Heart left ventricle (tissue), 16 donors: Measurements from ENCODE around the gene ETS2. TPM values are rescaled to one million over a fixed set of nuclear protein-coding genes. Genes with fewer than 3 reads are reported as not detected.

Experiments
- ATAC-seq, 4 donors: fragments of 200-7000 bp; cut with Tn5 transposase; one replicate each; pipeline ENCODE4 v1.9.1; 2020 to 2022; ENCODE audit warnings: moderate library complexity in 4 of 4, mild to moderate bottlenecking in 3 of 4, moderate number of reproducible peaks in 1 of 4
- DNase-seq, 5 donors: peaks; one replicate each; pipeline ENCODE4 v3.0.0-alpha.2; 2020
- H3K27ac ChIP-seq, 12 donors: fragments of 200-600 bp; sonication (generic) in 4 of 12; one replicate each; pipeline versions ENCODE4 v1.5.0 to v1.8.0; 2016 to 2022; ENCODE audit warnings: mild to moderate bottlenecking in 2 of 12
- H3K27me3 ChIP-seq, 9 donors: fragments of 200-600 bp; sonication (generic) in 2 of 9; one replicate each; pipeline versions ENCODE4 v1.5.1 to v1.8.0; 2016 to 2022; ENCODE audit warnings: mild to moderate bottlenecking in 3 of 9
- H3K36me3 ChIP-seq, 9 donors: fragments of 200-600 bp; sonication (generic) in 2 of 9; one replicate each; pipeline versions ENCODE4 v1.5.0 to v1.8.0; 2018 to 2022; ENCODE audit warnings: mild to moderate bottlenecking in 2 of 9
- H3K4me1 ChIP-seq, 12 donors: fragments of 200-600 bp; sonication (generic) in 4 of 12; one replicate each; pipeline versions ENCODE4 v1.5.0 to v1.8.0; 2016 to 2022; ENCODE audit warnings: mild to moderate bottlenecking in 3 of 12
- H3K4me3 ChIP-seq, 12 donors: fragments of 200-600 bp; sonication (generic) in 4 of 12; one replicate each; pipeline versions ENCODE4 v1.5.0 to v1.8.0; 2017 to 2022; ENCODE audit warnings: mild to moderate bottlenecking in 9 of 12, moderate library complexity in 4 of 12
- H3K9me3 ChIP-seq, 12 donors: fragments of 200-600 bp; sonication (generic) in 4 of 12; one replicate each; pipeline versions ENCODE4 v1.5.0 to v1.8.0; 2016 to 2022; ENCODE audit warnings: mild to moderate bottlenecking in 1 of 12
- POLR2A ChIP-seq, 2 donors: fragments of 450-650 bp; IDR thresholded peaks; one replicate each; pipeline ENCODE4 v1.6.1; 2017; ENCODE audit warnings: antibody characterized with exemption in 2 of 2, mild to moderate bottlenecking in 2 of 2, moderate library complexity in 2 of 2
- WGBS, 4 donors: extraction: QIAGEN DNeasy Blood & Tissue Kit in 2 of 4; methylation state at CpG; one replicate each; pipeline versions ENCODE4 v1.1.5 to v1.1.7; 2013 to 2018; 5-methylcytosine and 5-hydroxymethylcytosine counted together
- intact Hi-C, 10 donors: fragments of 100-400 bp; cut with DNase I; formaldehyde crosslinking; loops; one replicate each; pipeline versions ENCODE4 v1.11.1 to v1.14.2; 2022
- polyA plus RNA-seq, 2 donors: library from polyadenylated mRNA; stranded (reverse); fragments of 200-250 nt; gene quantifications; one replicate each; pipeline ENCODE4 v1.2.3, GENCODE V29; 2013
- total RNA-seq, 9 donors: library from RNA; depleted of rRNA in 2 of 9; stranded (reverse); fragments of >200 nt in 2 of 9; fragmentation: NEBNext Ultra II Directional in 3 of 9; extraction: Animal tissue kit (Norgen Biotek cat#: 25700) in 3 of 9; gene quantifications; one replicate each; pipeline versions ENCODE4 v1.1.0 to v1.2.4, GENCODE V29; 2016 to 2023
- TF ChIP-seq, protein P1 (sequence below), 12 donors: fragments of 200-600 bp; sonication (generic) in 4 of 12; IDR thresholded peaks; one replicate each; pipeline versions ENCODE4 v1.5.0 to v1.8.0; 2018 to 2022; ENCODE audit warnings: antibody characterized with exemption in 12 of 12, mild to moderate bottlenecking in 5 of 12
- donor health status: ischemic (EF 13 %, LVEDD 7.1; RV severe dilation, severe dysfunction).
- donor health status: healthy with polysubstance abuse.
- donor health status: DM: no; HTN: yes; CAD: no.
- donor health status: DM: no; HTN: no; CAD: no.
- donor health status: ischemic (EF 25% LVEDD 6.9; RV normal size, moderate dysfunction).
- donor health status: ischemic (EF 25% LVEDD 5.7; RV mildly dilated, moderate dysfunction).
- donor health status: healthy.
- donor health status: DM: yes; HTN: yes; CAD: no.
- donor health status: ischemic (EF 35%, LVEDD 5.7; RV mildly dilated, moderate dysfunction).
- donor health status: nonischemic (EF 11% LVEDD 7.7; RV severe dilation, severe dysfunction).
- donor health status: DM: yes; HTN: yes; CAD: no.
- donor health status: PGD.
- donor health status: ischemic (EF 29% LVEDD 5.4; RV normal size, mild dysfunction).
- donor health status: nonischemic (EF 23%, LVEDD 6.1; RV moderate dilation, normal function).

Gene ETS2
- total and polyA plus RNA-seq, 11 donors: 19.0 to 92.7 (median 41.0) TPM

DNA sequence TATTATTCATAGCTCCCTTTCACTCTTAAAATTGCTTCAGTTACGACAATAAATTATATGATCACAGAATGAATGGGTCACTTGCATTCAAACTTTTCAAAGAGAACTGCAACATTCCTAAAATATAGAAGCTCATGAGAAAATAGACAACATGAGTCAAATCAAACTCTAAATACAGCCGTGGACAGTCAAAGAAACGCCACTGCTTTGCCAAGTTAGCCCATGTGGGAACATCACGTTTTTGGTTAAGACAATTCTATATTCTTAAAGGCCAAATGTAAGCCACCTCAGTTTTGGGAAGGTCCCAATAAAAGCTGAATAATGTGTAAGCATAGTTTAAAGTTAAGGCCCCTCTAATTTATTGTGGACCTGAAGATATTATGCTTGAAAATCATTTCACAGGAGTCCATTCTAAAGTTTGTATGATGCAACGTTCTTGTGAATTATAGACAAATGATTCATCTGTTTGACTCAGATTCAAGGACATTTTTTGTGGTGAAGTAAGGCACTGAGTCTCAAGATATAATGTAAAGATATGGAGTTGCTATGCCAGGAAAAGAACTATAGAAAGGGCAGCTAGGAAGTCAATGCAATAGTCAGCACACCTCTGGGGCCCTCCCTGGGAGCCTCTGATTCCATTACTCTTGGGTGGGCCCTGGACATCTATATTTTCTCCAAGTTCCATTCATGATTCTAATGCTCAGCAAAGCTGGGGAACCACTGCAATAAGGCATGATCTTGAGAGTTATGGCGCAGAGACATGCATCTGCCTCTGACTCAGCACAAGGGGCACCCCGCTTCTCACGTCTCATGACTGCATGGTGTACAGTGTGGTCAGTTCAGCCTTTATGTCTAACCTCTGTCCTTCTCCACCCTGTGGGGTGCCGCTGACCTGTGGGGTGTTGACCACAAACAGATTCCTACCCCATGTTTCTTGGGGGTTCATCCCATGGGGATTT lies 33.9 kb downstream of the ETS2 start:
- TF ChIP-seq, protein P1, sequence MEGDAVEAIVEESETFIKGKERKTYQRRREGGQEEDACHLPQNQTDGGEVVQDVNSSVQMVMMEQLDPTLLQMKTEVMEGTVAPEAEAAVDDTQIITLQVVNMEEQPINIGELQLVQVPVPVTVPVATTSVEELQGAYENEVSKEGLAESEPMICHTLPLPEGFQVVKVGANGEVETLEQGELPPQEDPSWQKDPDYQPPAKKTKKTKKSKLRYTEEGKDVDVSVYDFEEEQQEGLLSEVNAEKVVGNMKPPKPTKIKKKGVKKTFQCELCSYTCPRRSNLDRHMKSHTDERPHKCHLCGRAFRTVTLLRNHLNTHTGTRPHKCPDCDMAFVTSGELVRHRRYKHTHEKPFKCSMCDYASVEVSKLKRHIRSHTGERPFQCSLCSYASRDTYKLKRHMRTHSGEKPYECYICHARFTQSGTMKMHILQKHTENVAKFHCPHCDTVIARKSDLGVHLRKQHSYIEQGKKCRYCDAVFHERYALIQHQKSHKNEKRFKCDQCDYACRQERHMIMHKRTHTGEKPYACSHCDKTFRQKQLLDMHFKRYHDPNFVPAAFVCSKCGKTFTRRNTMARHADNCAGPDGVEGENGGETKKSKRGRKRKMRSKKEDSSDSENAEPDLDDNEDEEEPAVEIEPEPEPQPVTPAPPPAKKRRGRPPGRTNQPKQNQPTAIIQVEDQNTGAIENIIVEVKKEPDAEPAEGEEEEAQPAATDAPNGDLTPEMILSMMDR (IDR thresholded peaks at IDR 0.05): no peak
- no peak for TF ChIP-seq POLR2A (IDR thresholded peaks at IDR 0.05)
- WGBS, 4 donors: 83 to 89% (median 87%) methylated on average over 8 to 9 of the region's 9 CpGs
- Histone ChIP-seq H3K36me3 (no peaks in the 10 kb centered on the region), H3K9me3 (no peaks in the 10 kb centered on the region), H3K27ac (no peak overlapping the region), H3K4me1 (no peaks in the 10 kb centered on the region), H3K27me3 (no peaks in the 10 kb centered on the region), H3K4me3 (no peak overlapping the region)
- intact Hi-C loops: no loop called here
- no peak for DNase-seq
- no peak for ATAC-seq

DNA sequence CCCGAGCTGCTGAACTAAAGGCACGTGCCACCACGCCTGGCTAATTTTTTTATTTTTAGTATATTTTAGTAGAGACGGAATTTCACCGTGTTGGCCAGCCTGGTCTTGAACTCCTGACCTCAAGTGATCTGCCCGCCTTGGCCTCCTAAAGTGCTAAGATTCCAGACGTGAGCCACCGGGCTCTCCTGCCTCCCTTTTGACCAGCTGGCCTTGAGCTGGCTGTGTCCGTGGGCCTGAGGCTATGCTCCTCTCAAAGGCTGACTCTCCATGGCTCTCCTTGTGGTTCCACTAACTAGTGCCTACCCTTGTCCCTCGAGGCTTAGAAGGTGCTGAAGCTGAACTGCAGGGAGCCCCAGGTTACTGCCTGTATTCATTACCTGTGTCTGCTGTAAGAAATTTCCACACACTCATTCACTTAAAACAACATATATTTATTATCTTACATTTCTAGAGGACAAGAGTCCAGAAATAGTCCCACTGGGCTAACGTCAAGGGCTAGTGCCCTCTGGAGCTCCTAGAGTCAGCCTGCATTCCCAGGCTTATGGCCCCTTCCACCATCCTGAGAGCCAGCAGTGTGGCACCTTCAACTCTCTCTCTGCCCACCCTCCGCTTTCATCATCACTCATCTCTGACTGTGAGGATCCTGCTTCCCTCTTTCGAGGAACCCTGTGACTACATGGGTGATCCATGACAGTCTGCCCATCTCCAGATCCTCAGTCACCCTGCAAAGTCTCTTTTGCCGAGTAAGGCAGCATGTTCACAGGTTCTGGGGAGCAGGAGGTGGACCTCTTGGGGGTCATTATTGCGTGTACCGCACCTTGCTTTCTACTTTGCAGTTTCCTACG lies 34.9 kb downstream of the ETS2 start:
- ATAC-seq (no peak), DNase-seq (peak in 1 of 5 donors; percentile 17)
- Histone ChIP-seq H3K27me3 (no peaks in the 10 kb centered on the region), H3K9me3 (no peaks in the 10 kb centered on the region), H3K27ac (no peak overlapping the region), H3K4me3 (no peak overlapping the region), H3K36me3 (no peaks in the 10 kb centered on the region), H3K4me1 (no peaks in the 10 kb centered on the region)
- TF ChIP-seq, protein P1 (IDR thresholded peaks at IDR 0.05): no peak
- no peak for TF ChIP-seq POLR2A (IDR thresholded peaks at IDR 0.05)
- 94 to 97% (median 95%) methylated on average over 17 of the region's 17 CpGs for WGBS, 4 donors
- intact Hi-C loops: no loop called here

DNA sequence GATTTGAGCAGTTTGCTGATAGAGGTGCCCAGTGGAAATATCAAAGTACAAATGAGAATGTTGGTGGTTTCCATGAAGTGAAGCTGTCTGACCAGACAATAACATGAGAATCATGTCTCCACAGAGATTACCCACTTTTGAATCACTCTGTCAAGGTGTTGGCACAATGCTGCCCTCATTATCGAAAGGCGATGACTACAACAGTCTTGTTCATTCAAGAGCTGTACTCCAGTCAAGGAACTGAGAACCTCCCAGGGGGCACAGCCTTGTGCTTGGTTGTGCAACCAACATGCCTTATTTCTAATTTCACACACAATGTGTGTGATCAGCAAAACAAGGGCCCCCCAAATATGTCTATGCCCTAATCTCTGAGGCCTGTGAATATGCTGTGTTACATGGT lies 35.7 kb downstream of the ETS2 start:
- intact Hi-C loops: no loop called here
- no peaks in the 10 kb centered on the region for H3K9me3 ChIP-seq
- ATAC-seq (no peak), DNase-seq (no peak)
- H3K36me3 ChIP-seq: no peaks in the 10 kb centered on the region
- no peaks in the 10 kb centered on the region for H3K4me1 ChIP-seq
- H3K27ac ChIP-seq: no peak overlapping the region
- H3K4me3 ChIP-seq: no peak overlapping the region
- H3K27me3 ChIP-seq: no peaks in the 10 kb centered on the region
- WGBS, 4 donors: 94 to 100% (median 96%) methylated on average over 2 of the region's 2 CpGs
- TF ChIP-seq POLR2A (IDR thresholded peaks at IDR 0.05): no peak
- TF ChIP-seq, protein P1 (IDR thresholded peaks at IDR 0.05): no peak

DNA sequence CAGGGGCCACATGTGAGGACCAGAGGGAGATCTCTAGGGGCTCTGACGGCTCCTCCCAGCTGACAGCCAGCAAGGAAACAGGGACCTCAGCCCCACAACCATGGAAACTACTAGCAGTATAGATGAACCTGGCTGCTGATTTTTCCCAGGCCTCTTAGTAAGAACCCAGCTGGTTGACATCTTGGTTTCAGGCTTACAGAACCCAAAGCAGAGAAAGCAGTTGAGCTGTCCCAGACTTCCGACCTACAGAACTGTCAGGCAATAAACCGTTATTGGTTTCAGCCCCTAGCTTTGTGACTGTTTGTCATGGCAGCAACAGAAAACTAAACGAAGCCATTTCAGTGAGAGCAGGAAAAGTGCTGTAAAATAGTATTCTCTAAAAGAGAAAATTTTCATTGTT lies 36.4 kb downstream of the ETS2 start:
- no peaks in the 10 kb centered on the region for H3K36me3 ChIP-seq
- peaks cover 0 to 2% (median under 1%) of the 10 kb centered on the region in 12 donors for H3K4me1 ChIP-seq
- WGBS, 4 donors: 70 to 85% (median 75%) methylated on average over 4 of the region's 4 CpGs
- H3K27me3 ChIP-seq: no peaks in the 10 kb centered on the region
- no peak for TF ChIP-seq POLR2A (IDR thresholded peaks at IDR 0.05)
- TF ChIP-seq, protein P1 (IDR thresholded peaks at IDR 0.05): no peak
- no peak overlapping the region for H3K27ac ChIP-seq
- intact Hi-C loops: no loop called here
- no peak overlapping the region for H3K4me3 ChIP-seq
- H3K9me3 ChIP-seq: no peaks in the 10 kb centered on the region
- DNase-seq (no peak), ATAC-seq (no peak)
